ENCODE measurements around the gene CLTCL1. TPM values are rescaled to one million over a fixed set of nuclear protein-coding genes. Genes with fewer than 3 reads are reported as not detected.
"Not testable (repeated sequence)": the region's sequence is repeated elsewhere in the genome, so short reads cannot be mapped to it uniquely, and the experiment has no call there.

Gene CLTCL1
- total RNA-seq, 1 donor from 2014 or later = 0.73 TPM

DNA sequence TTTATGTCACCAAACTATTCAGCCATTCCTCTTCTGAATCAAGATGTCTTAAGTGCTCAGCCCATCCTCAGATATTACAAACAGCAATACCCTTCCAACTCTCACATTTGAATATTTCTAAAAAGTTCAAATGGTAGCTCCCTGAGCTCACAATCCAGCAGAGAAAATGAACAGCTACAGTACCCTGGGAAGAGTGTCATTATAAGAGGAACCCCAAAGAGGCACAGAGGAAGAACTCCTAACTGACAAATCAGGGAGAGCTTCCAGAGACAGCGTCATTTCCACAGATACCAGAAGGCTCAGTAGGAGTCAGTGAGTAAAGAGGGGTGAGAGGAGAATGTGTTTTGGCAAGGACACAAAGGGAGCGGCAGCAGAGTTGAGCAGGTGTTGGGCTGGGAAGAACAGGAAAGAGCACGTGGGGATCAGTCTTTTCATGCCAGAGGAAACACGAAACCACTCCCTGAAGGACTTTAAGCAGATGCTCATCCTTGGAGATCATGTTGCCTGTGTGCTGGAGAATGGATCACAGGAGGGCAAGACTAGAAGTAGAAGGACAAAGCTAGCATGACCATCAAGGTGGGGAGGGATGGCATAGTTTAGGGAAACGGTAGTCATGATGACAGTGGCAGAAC lies 4.3 kb downstream of the CLTCL1 start:
- no peak overlapping the region for H3K27ac Mint-ChIP-seq
- peaks cover 21% of the 10 kb centered on the region for H3K4me1 Mint-ChIP-seq (ENCODE audit: low read depth)
- H3K4me3 Mint-ChIP-seq = no peak overlapping the region
- no peaks in the 10 kb centered on the region for H3K36me3 Mint-ChIP-seq (ENCODE audit: low read depth)
- no peaks in the 10 kb centered on the region for H3K9me3 Mint-ChIP-seq
- DNase-seq (ENCODE audit: low spot score) = no peak
- intact Hi-C loops (cut with micrococcal nuclease) = no loop called here
- peaks cover 48% of the 10 kb centered on the region for H3K27me3 Mint-ChIP-seq (ENCODE audit: insufficient read depth)

DNA sequence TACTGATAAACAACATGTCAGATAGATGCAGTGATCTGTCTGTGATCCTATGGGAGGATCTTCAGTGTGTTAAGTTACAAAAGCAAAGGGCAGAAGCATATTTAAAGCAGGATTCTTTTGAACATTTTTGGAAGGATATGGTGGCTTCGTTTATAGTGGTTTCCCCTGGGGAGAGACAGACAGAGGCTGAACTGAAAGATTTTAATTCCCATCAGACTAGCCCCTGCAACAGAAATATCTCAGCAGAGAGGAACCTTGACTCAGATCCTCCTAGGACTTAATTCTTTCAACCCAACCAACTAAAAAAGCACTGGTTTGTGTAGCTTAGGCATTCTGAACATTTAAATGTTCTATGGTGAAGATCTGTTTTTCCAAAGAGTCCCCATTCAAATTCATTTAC lies 5.7 kb downstream of the CLTCL1 start:
- peaks cover 46% of the 10 kb centered on the region for H3K27me3 Mint-ChIP-seq (ENCODE audit: insufficient read depth)
- H3K9me3 Mint-ChIP-seq = no peaks in the 10 kb centered on the region
- H3K4me3 Mint-ChIP-seq = no peak overlapping the region
- DNase-seq (ENCODE audit: low spot score) = no peak
- peaks cover 15% of the 10 kb centered on the region for H3K4me1 Mint-ChIP-seq (ENCODE audit: low read depth)
- no peaks in the 10 kb centered on the region for H3K36me3 Mint-ChIP-seq (ENCODE audit: low read depth)
- intact Hi-C loops (cut with micrococcal nuclease) = no loop called here
- H3K27ac Mint-ChIP-seq = no peak overlapping the region

DNA sequence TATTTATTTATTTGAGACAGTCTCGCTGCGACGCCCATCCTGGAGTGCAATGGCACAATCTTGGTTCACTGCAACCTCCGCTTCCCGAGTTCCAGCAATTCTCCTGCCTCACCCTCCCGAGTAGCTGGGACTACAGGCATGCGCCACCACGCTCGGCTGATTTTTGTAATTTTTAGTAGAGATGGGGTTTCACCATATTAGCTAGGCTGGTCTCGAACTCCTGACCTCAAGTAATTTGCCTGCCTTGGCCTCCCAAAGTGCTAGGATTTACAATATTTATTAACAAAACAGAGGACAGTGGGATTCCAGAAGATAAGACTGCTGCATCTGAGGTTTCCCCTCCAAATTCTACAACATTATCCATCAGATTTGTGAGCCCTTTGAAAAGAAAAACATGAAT lies 12.4 kb downstream of the CLTCL1 start:
- H3K4me3 Mint-ChIP-seq; intact Hi-C loops (cut with micrococcal nuclease); H3K27ac Mint-ChIP-seq: not testable (repeated sequence)

DNA sequence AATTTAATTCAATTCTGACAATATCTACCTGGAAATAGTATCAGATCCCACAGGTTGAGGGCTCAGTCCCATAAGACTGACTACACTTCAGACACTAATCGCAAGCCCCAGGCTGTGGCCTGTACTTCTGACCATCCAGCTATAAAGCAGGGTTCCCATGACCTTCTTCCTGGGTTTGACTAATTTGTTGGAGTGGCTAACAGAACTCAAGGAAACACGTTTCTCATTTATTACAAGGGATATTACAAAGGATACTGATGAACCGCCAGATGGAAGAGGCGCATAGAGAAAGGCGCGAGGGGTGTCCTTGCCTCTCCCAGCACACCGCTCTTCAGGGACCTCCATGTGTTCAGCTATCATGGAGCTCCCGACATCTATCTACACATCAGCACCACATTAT lies 13.7 kb downstream of the CLTCL1 start:
- Mint-ChIP-seq H3K36me3 (ENCODE audit: low read depth) (no peaks in the 10 kb centered on the region), H3K27ac (no peak overlapping the region)
- intact Hi-C loops (cut with micrococcal nuclease) = no loop called here

More for the DNA sequence above, 12.4 kb downstream of the CLTCL1 start:
- H3K4me1 Mint-ChIP-seq (ENCODE audit: low read depth); H3K9me3 Mint-ChIP-seq; H3K27me3 Mint-ChIP-seq (ENCODE audit: insufficient read depth); DNase-seq (ENCODE audit: low spot score); H3K36me3 Mint-ChIP-seq (ENCODE audit: low read depth): not testable (repeated sequence)

DNA sequence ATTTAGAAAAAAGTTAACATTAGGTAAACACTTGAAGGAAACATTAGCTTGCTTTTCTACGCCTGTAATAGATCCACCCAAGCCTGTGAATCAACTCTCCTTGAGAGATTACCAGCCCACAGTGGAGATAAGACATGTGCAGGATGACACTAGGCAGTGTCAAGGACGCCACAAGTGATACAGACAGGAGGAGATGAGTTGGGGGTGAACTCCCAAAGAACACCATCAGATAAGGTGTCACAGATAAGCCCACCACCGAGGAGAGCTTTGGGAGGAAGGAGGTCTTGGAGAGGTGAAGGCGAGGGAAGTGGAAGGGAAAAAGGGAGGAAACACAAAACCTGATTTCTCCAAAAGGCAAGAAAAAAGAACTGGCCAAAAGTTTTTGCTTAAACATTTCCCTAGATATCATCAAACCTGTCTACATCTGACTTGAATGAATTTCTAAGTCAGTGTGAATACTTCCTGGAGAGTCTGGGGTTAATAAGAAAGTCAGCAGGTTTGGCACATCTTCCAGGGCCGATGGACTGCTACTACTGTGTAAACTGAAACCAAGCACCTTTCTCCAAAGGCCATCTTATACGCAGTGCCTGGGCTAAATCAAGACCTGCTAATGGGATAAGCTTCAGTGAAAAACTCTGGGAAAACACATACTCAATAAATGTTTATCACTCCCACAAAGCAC lies 15.5 kb downstream of the CLTCL1 start:
- Mint-ChIP-seq H3K4me1 (ENCODE audit: low read depth) (no peaks in the 10 kb centered on the region), H3K27me3 (ENCODE audit: insufficient read depth) (peaks cover 12% of the 10 kb centered on the region), H3K36me3 (ENCODE audit: low read depth) (no peaks in the 10 kb centered on the region), H3K4me3 (no peak overlapping the region), H3K9me3 (no peaks in the 10 kb centered on the region), H3K27ac (no peak overlapping the region)
- intact Hi-C loops (cut with micrococcal nuclease) = no loop called here
- no peak for DNase-seq (ENCODE audit: low spot score)

More for the DNA sequence above, 13.7 kb downstream of the CLTCL1 start:
- Mint-ChIP-seq H3K4me3 (no peak overlapping the region), H3K9me3 (no peaks in the 10 kb centered on the region), H3K27me3 (ENCODE audit: insufficient read depth) (peaks cover 4% of the 10 kb centered on the region), H3K4me1 (ENCODE audit: low read depth) (no peaks in the 10 kb centered on the region)
- DNase-seq (ENCODE audit: low spot score) = no peak

DNA sequence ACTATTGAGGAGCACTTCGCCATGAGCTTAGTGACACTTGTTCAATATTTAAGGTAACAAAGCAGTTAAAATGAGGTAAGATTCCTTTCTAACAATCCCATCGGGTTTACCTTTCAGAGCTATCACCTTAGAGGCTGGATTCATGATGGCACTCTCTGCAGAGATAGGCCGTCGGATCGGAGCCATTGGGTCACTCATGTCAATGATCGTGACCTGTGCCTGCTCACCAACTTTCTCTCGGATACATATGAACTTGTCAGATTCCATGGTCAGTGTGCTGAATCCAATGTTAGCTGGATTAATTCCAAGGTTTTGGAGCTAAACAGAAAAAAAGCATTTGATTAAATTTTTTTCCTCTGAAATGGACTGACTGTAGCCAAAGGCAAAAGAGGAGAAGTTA lies 16.0 kb downstream of the CLTCL1 start:
- H3K27me3 Mint-ChIP-seq (ENCODE audit: insufficient read depth) = peaks cover 15% of the 10 kb centered on the region
- H3K4me1 Mint-ChIP-seq (ENCODE audit: low read depth) = no peaks in the 10 kb centered on the region
- H3K27ac Mint-ChIP-seq = no peak overlapping the region
- no peaks in the 10 kb centered on the region for H3K9me3 Mint-ChIP-seq
- H3K4me3 Mint-ChIP-seq = no peak overlapping the region
- no peak for DNase-seq (ENCODE audit: low spot score)
- intact Hi-C loops (cut with micrococcal nuclease) = no loop called here
- no peaks in the 10 kb centered on the region for H3K36me3 Mint-ChIP-seq (ENCODE audit: low read depth)

DNA sequence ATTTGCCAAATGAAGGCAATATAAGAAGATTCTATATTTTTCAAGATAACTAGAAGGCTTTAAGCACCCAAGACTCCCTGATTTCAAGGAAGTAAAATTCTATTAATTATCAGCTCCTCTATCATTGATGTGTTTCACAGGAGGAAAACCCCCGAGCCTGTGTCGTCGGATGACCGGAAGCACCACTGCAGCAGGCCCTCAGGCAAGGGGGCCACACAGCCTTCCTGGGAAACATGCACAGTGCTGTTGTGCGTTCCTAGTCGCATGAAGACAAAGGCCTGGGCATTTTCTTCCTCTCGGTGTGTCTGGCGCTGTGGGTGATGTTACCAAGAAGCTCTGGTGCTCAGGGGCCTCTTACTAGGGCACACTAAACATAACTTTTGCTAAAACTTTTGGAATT lies 16.4 kb downstream of the CLTCL1 start:
- Mint-ChIP-seq H3K27me3 (ENCODE audit: insufficient read depth) (peaks cover 15% of the 10 kb centered on the region), H3K36me3 (ENCODE audit: low read depth) (no peaks in the 10 kb centered on the region), H3K9me3 (no peaks in the 10 kb centered on the region), H3K4me1 (ENCODE audit: low read depth) (no peaks in the 10 kb centered on the region), H3K27ac (no peak overlapping the region), H3K4me3 (no peak overlapping the region)
- intact Hi-C loops (cut with micrococcal nuclease) = no loop called here
- DNase-seq (ENCODE audit: low spot score) = no peak

DNA sequence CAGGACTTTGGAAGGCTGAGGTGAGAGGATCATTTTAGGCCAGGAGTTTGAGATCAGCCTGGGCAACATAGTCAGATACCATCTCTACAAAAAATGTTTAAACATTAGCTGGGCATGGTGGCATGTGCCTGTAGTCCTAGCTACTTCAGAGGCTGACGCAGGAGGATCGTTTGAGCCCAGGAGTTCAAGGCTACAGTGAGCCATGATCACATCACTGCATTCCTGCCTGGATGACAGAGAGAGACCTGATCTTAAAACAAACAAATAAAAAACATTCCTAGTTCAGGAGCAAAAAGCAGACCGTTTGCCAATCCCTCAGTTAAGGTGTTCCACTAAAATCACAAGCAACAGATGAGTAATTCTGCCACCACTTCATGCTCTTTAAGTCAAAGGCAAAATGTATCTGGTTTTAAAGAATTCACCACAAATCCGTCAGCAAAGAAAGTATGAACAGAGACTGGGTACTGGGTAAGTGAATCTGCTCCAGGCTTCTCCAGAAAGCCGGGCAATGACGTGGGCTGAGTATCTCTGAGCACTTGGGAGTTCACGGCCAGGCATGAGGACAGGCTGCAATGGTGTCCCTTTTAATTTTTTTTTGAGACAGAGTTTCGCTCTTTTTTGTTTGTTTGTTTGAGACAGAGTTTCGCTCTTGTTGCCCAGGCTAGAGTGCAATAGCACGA lies 19.5 kb downstream of the CLTCL1 start:
- Mint-ChIP-seq H3K27me3 (ENCODE audit: insufficient read depth) (peaks cover 16% of the 10 kb centered on the region), H3K4me1 (ENCODE audit: low read depth) (no peaks in the 10 kb centered on the region), H3K36me3 (ENCODE audit: low read depth) (no peaks in the 10 kb centered on the region), H3K9me3 (no peaks in the 10 kb centered on the region), H3K27ac (no peak overlapping the region), H3K4me3 (no peak overlapping the region)
- DNase-seq (ENCODE audit: low spot score) = no peak
- intact Hi-C loops (cut with micrococcal nuclease) = no loop called here

DNA sequence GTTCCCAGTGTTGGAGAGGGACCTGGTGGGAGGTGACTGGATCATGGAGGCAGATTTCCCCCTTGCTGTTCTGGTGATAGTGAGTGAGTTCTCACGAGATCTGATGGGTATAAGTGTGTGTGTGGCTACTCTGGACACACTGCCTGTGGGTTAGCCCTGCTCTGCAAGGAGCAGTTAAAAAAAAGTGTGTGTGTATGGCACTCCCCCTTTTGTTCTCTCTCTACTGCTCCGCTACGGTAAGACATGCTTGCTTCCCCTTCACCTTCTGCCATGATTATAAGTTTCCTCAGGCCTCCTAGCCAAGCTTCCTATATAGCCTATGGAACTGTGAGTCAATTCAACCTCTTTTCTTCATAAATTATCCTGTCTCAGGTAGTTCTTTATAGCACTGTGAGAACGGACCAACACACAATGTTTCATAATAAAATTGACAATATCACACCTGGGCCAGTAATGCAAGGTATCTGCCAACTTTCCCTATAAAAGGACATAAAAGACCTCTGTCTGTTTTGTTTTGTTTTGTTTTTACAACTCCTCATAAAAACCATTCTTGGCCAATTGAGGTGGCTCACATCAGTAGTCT lies 20.2 kb downstream of the CLTCL1 start:
- no peak for DNase-seq (ENCODE audit: low spot score)
- peaks cover 6% of the 10 kb centered on the region for H3K9me3 Mint-ChIP-seq
- H3K27ac Mint-ChIP-seq = no peak overlapping the region
- H3K36me3 Mint-ChIP-seq (ENCODE audit: low read depth) = no peaks in the 10 kb centered on the region
- intact Hi-C loops (cut with micrococcal nuclease) = no loop called here
- H3K27me3 Mint-ChIP-seq (ENCODE audit: insufficient read depth) = peaks cover 21% of the 10 kb centered on the region
- H3K4me3 Mint-ChIP-seq = no peak overlapping the region
- H3K4me1 Mint-ChIP-seq (ENCODE audit: low read depth) = no peaks in the 10 kb centered on the region

DNA sequence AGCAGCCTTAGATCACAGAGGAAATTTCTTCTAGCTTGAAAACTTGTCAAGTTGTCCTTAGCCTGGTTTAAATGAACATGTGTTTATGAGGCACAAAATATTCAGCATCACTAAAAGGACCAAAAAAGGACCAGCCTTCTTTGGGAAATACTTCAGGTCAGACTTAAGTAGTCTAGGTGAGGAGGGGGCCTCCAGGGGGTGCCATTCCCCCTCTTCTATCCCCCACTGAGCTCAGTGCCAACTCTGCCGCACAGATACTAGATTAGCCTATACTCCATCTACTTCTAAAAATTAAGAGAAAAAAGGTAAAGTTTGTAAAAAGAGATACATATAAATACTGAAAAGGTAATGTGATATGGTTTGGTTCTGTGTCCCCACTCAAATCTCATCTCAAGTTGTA lies 20.6 kb downstream of the CLTCL1 start:
- peaks cover 11% of the 10 kb centered on the region for H3K9me3 Mint-ChIP-seq
- H3K4me3 Mint-ChIP-seq = no peak overlapping the region
- no peaks in the 10 kb centered on the region for H3K4me1 Mint-ChIP-seq (ENCODE audit: low read depth)
- DNase-seq (ENCODE audit: low spot score) = no peak
- intact Hi-C loops (cut with micrococcal nuclease) = no loop called here
- H3K27ac Mint-ChIP-seq = no peak overlapping the region
- H3K27me3 Mint-ChIP-seq (ENCODE audit: insufficient read depth) = peaks cover 21% of the 10 kb centered on the region
- no peaks in the 10 kb centered on the region for H3K36me3 Mint-ChIP-seq (ENCODE audit: low read depth)

DNA sequence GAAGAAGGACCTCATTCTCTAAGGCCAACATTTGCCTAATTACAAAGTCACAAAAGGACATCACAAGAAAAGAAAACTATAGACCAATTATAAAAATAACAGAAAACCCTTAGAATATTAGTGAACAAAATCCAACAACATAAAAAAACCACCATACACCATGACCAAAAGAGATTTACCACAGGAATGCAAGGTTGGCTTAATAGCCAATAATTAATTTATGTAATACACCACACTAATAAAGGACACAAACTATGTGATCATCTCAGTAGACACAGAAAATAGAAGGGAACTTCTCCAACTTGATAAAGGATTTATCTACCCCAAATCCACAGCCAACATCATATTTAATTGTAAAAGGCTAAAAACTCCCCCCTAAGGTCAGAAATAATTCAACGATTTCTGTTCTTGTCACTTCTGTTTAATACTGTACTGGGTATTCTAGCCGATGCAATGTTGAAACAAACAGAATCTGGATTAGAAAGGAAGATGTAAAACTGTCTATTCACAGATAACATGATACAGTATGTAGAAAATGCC lies 24.9 kb downstream of the CLTCL1 start:
- H3K27me3 Mint-ChIP-seq (ENCODE audit: insufficient read depth) = peaks cover 16% of the 10 kb centered on the region
- H3K36me3 Mint-ChIP-seq (ENCODE audit: low read depth) = no peaks in the 10 kb centered on the region
- intact Hi-C loops (cut with micrococcal nuclease) = no loop called here
- H3K4me1 Mint-ChIP-seq (ENCODE audit: low read depth) = no peaks in the 10 kb centered on the region
- no peak overlapping the region for H3K4me3 Mint-ChIP-seq
- no peak overlapping the region for H3K27ac Mint-ChIP-seq
- DNase-seq (ENCODE audit: low spot score) = no peak
- H3K9me3 Mint-ChIP-seq = peaks cover 12% of the 10 kb centered on the region

DNA sequence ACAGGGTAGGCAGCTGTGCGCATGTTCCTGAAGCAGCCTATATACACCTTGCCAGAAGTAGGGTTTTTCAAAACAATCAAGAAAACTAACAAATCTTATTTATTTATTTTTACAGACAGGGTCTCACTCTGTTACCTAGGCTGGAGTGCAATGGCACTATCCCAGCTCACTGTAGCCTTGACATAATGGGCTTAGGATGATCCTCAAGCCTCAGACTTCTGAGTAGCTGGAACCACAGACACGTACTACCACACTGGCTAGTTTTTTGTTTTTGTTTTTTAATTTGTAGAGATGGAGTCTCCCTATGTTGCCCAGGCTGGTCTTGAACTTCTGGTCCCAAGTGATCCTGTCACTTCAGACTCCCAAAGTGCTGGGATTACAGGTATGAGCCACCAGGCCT lies 25.7 kb downstream of the CLTCL1 start:
- H3K9me3 Mint-ChIP-seq = peaks cover 12% of the 10 kb centered on the region
- H3K4me3 Mint-ChIP-seq = no peak overlapping the region

DNA sequence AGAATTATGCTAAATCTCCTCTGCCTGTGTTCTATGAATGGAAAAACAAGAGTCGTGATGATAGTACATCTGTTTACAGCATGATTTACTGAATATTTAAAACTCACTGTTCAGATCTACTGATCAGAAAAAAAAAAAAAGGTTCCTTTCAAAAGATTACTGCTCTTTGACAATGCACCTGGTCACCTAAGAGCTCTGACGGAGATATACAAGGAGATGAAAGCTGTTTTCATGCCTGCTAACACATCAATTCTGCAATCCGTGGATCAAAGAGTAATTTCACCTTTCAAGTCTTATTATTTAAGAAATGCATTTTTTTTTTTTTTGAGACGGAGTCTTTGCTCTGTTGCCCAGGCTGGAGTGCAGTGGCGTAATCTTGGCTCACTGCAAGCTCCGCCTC lies 30.7 kb downstream of the CLTCL1 start:
- no peak overlapping the region for H3K4me3 Mint-ChIP-seq

More for the DNA sequence above, 25.7 kb downstream of the CLTCL1 start:
- Mint-ChIP-seq H3K36me3 (ENCODE audit: low read depth) (no peaks in the 10 kb centered on the region), H3K27me3 (ENCODE audit: insufficient read depth) (peaks cover 8% of the 10 kb centered on the region), H3K27ac (no peak overlapping the region), H3K4me1 (ENCODE audit: low read depth) (no peaks in the 10 kb centered on the region)
- DNase-seq (ENCODE audit: low spot score) = no peak
- intact Hi-C loops (cut with micrococcal nuclease) = no loop called here

More for the DNA sequence above, 30.7 kb downstream of the CLTCL1 start:
- Mint-ChIP-seq H3K27ac (no peak overlapping the region), H3K9me3 (peaks cover 8% of the 10 kb centered on the region), H3K27me3 (ENCODE audit: insufficient read depth) (no peaks in the 10 kb centered on the region), H3K36me3 (ENCODE audit: low read depth) (peaks cover 6% of the 10 kb centered on the region), H3K4me1 (ENCODE audit: low read depth) (peaks cover 11% of the 10 kb centered on the region)
- intact Hi-C loops (cut with micrococcal nuclease) = no loop called here
- DNase-seq (ENCODE audit: low spot score) = no peak

All from activated T-helper 1 cell treated with anti-CD3 and anti-CD28 coated beads, Interleukin-12 subunit alpha, Interleukin-12 subunit beta, Interleukin-2, Interleukin-4 antibody, amounts not matched to agents 30 ng/mL and 10 ng/mL and 1 ng/mL, durations not matched to agents 14 hours and 24 hours and 36 hours (primary cell).